ENCODE measurements around the gene KRTAP10-10. TPM values are rescaled to one million over a fixed set of nuclear protein-coding genes. Genes with fewer than 3 reads are reported as not detected.
"Not testable (repeated sequence)": the region's sequence is repeated elsewhere in the genome, so short reads cannot be mapped to it uniquely, and the experiment has no call there.

KRTAP10-10 gene
- total RNA-seq, 1 experiment from 2014 or later, result not detected

DNA sequence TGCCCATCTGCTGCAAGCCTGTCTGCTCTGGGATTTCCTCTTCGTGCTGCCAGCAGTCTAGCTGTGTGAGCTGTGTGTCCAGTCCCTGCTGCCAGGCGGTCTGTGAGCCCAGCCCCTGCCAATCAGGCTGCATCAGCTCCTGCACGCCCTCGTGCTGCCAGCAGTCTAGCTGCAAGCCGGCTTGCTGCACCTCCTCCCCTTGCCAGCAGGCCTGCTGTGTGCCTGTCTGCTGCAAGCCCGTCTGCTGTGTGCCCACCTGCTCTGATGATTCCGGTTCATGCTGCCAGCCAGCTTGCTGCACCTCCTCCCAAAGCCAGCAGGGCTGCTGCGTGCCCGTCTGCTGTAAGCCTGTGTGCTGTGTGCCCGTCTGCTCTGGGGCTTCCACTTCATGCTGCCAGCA, 36.1 kb upstream of the KRTAP10-10 start:
- H3K27me3 ChIP-seq (replicated peaks; ENCODE audit: control insufficient read depth, insufficient read depth, low read length); H3K4me1 Mint-ChIP-seq (ENCODE audit: low read depth, unreplicated experiment); H3K4me1 ChIP-seq; BruUV-seq (replicated peaks); intact Hi-C loops (cut with micrococcal nuclease; ENCODE audit: unreplicated experiment); H3K27ac Mint-ChIP-seq (ENCODE audit: unreplicated experiment); H3K36me3 ChIP-seq (ENCODE audit: control insufficient read depth, insufficient read depth, low read length); H3K4me3 ChIP-seq (ENCODE audit: low read depth, low read length); CTCF ChIA-PET; H3K9me3 ChIP-seq; H3K36me3 Mint-ChIP-seq (ENCODE audit: insufficient read depth, unreplicated experiment); POLR2A ChIA-PET; H3K4me3 Mint-ChIP-seq (ENCODE audit: unreplicated experiment); DNase-seq: not testable (repeated sequence)
- H3K27me3 Mint-ChIP-seq (ENCODE audit: insufficient read depth, unreplicated experiment), result peaks cover 10% of the 10 kb centered on the region
- H3K9me3 Mint-ChIP-seq (ENCODE audit: unreplicated experiment), result peaks cover 18% of the 10 kb centered on the region

- H3K4me1 ChIP-seq, result no peaks in the 10 kb centered on the region
- ChIA-PET POLR2A (no interaction called here), CTCF (interaction anchor here (0.7 kb wide), 1 partner anchor 18 kb away, joined by 3 read pairs; no protein-coding TSS in a partner anchor)
- intact Hi-C loops (cut with micrococcal nuclease; ENCODE audit: unreplicated experiment), result no loop called here
- no peaks in the 10 kb centered on the region for H3K27me3 ChIP-seq (replicated peaks; ENCODE audit: control insufficient read depth, insufficient read depth, low read length)
- H3K4me3 ChIP-seq (ENCODE audit: low read depth, low read length), result no peak overlapping the region
- TF ChIP-seq, protein P1, sequence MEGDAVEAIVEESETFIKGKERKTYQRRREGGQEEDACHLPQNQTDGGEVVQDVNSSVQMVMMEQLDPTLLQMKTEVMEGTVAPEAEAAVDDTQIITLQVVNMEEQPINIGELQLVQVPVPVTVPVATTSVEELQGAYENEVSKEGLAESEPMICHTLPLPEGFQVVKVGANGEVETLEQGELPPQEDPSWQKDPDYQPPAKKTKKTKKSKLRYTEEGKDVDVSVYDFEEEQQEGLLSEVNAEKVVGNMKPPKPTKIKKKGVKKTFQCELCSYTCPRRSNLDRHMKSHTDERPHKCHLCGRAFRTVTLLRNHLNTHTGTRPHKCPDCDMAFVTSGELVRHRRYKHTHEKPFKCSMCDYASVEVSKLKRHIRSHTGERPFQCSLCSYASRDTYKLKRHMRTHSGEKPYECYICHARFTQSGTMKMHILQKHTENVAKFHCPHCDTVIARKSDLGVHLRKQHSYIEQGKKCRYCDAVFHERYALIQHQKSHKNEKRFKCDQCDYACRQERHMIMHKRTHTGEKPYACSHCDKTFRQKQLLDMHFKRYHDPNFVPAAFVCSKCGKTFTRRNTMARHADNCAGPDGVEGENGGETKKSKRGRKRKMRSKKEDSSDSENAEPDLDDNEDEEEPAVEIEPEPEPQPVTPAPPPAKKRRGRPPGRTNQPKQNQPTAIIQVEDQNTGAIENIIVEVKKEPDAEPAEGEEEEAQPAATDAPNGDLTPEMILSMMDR (IDR thresholded peaks at IDR 0.05; ENCODE audit: insufficient read depth in 1 of 2, low read depth in 1 of 2, low read length in 1 of 2, severe bottlenecking in 1 of 2, unreplicated experiment in 1 of 2), result no peak
- no peaks in the 10 kb centered on the region for H3K9me3 ChIP-seq
- Mint-ChIP-seq H3K27me3 (ENCODE audit: insufficient read depth, unreplicated experiment) (peaks cover 10% of the 10 kb centered on the region), H3K4me1 (ENCODE audit: low read depth, unreplicated experiment) (peaks cover 7% of the 10 kb centered on the region), H3K36me3 (ENCODE audit: insufficient read depth, unreplicated experiment) (no peaks in the 10 kb centered on the region), H3K4me3 (ENCODE audit: unreplicated experiment) (no peak overlapping the region), H3K9me3 (ENCODE audit: unreplicated experiment) (peaks cover 18% of the 10 kb centered on the region), H3K27ac (ENCODE audit: unreplicated experiment) (no peak overlapping the region)
- no TSS peak for BruUV-seq (replicated peaks)
- H3K36me3 ChIP-seq (ENCODE audit: control insufficient read depth, insufficient read depth, low read length), result no peaks in the 10 kb centered on the region
- no peak for DNase-seq
Observed at GRCh38 chr21:44601596-44602462, 35.3 kb upstream of the KRTAP10-10 start.

- Histone ChIP-seq H3K9me3 (no peaks in the 10 kb centered on the region), H3K4me3 (ENCODE audit: low read depth, low read length) (no peak overlapping the region), H3K36me3 (ENCODE audit: control insufficient read depth, insufficient read depth, low read length) (no peaks in the 10 kb centered on the region), H3K27me3 (replicated peaks; ENCODE audit: control insufficient read depth, insufficient read depth, low read length) (no peaks in the 10 kb centered on the region), H3K4me1 (no peaks in the 10 kb centered on the region)
- DNase-seq, result no peak
- H3K36me3 Mint-ChIP-seq (ENCODE audit: insufficient read depth, unreplicated experiment), result no peaks in the 10 kb centered on the region
- no peak overlapping the region for H3K27ac Mint-ChIP-seq (ENCODE audit: unreplicated experiment)
- intact Hi-C loops (cut with micrococcal nuclease; ENCODE audit: unreplicated experiment), result no loop called here
- POLR2A ChIA-PET, result no interaction called here
- no peak overlapping the region for H3K4me3 Mint-ChIP-seq (ENCODE audit: unreplicated experiment)
- H3K4me1 Mint-ChIP-seq (ENCODE audit: low read depth, unreplicated experiment), result peaks cover 7% of the 10 kb centered on the region
- TF ChIP-seq, protein P1 (IDR thresholded peaks at IDR 0.05; ENCODE audit: insufficient read depth in 1 of 2, low read depth in 1 of 2, low read length in 1 of 2, severe bottlenecking in 1 of 2, unreplicated experiment in 1 of 2), result no peak
- peaks cover 10% of the 10 kb centered on the region for H3K27me3 Mint-ChIP-seq (ENCODE audit: insufficient read depth, unreplicated experiment)
- BruUV-seq (replicated peaks), result no TSS peak
- CTCF ChIA-PET, result no interaction called here
- H3K9me3 Mint-ChIP-seq (ENCODE audit: unreplicated experiment), result peaks cover 17% of the 10 kb centered on the region
Observed at GRCh38 chr21:44602463-44602850, 34.7 kb upstream of the KRTAP10-10 start.
